IMR-90 (cell line): ENCODE results near the gene DCC.

Experiments
- BHLHE40 ChIP-seq: fragments of 150-350 bp; IDR thresholded peaks from 2 replicates; pipeline ENCODE4 v1.6.1; 2016; ENCODE audit warnings: mild to moderate bottlenecking, low read depth, low read length
- CTCF ChIP-seq: conservative IDR thresholded peaks from 2 replicates; pipeline ENCODE4 v1.5.1; 2012; ENCODE audit warnings: mild to moderate bottlenecking, low read depth, low read length, improper control_type of control experiment
- FOS ChIP-seq: fragments of 150-350 bp; IDR thresholded peaks from 2 replicates; pipeline ENCODE4 v1.6.1; 2016; ENCODE audit warnings: low read depth, low read length
- MAFK ChIP-seq: IDR thresholded peaks from 2 replicates; pipeline ENCODE4 v1.6.1; 2012; ENCODE audit warnings: low read depth, low read length, improper control_type of control experiment
- MXI1 ChIP-seq: IDR thresholded peaks from 2 replicates; pipeline ENCODE4 v1.6.1; 2012; ENCODE audit warnings: low read depth, mild to moderate bottlenecking, low read length, moderate library complexity, borderline replicate concordance
- POLR2A ChIP-seq: IDR thresholded peaks from 2 replicates; pipeline ENCODE4 v1.6.1; 2012; ENCODE audit warnings: mild to moderate bottlenecking, low read depth, low read length
- RAD21 ChIP-seq: IDR thresholded peaks from 2 replicates; pipeline ENCODE4 v1.6.1; 2012; ENCODE audit warnings: low read length, improper control_type of control experiment
- RCOR1 ChIP-seq: IDR thresholded peaks from 2 replicates; pipeline ENCODE4 v1.6.1; 2012; ENCODE audit warnings: mild to moderate bottlenecking, low read length, improper control_type of control experiment; ENCODE audit not compliant: insufficient replicate concordance
- USF2 ChIP-seq: fragments of 150-350 bp; IDR thresholded peaks from 2 replicates; pipeline ENCODE4 v1.6.1; 2017; ENCODE audit warnings: mild to moderate bottlenecking, antibody characterized with exemption, low read length, low read depth

- TF ChIP-seq CTCF = no peak
- TF ChIP-seq POLR2A = no peak
- no peak for TF ChIP-seq FOS
- TF ChIP-seq RCOR1 = no peak
- no peak for TF ChIP-seq USF2
- no peak for TF ChIP-seq MXI1
- TF ChIP-seq BHLHE40 = no peak
- TF ChIP-seq MAFK = no peak
- no peak for TF ChIP-seq RAD21
Measured at GRCh38 chr18:53503914-53504441, 1164.0 kb downstream of the DCC start.
